ENCODE data around the gene SETD5.

DNA sequence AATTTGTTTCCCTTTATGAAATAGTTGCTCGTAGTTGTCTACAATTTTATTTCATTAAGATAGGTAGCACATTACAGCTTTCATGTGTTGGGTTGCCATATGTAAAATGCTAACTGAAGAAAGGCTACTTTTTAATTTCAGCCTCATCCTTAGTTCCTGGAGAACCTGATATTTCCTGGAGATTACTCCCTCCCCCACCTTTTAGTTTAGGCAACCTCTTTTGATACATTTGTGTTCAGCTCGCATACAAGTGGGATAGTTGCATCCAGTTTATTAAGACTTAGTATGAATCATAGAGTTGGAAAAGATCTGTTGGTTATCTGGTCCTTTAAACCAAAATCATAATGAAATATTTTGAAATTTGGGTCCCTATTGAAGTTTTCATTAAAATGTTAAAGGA is 6.0 kb downstream of the SETD5 start:
- TF ChIP-seq, protein P1, sequence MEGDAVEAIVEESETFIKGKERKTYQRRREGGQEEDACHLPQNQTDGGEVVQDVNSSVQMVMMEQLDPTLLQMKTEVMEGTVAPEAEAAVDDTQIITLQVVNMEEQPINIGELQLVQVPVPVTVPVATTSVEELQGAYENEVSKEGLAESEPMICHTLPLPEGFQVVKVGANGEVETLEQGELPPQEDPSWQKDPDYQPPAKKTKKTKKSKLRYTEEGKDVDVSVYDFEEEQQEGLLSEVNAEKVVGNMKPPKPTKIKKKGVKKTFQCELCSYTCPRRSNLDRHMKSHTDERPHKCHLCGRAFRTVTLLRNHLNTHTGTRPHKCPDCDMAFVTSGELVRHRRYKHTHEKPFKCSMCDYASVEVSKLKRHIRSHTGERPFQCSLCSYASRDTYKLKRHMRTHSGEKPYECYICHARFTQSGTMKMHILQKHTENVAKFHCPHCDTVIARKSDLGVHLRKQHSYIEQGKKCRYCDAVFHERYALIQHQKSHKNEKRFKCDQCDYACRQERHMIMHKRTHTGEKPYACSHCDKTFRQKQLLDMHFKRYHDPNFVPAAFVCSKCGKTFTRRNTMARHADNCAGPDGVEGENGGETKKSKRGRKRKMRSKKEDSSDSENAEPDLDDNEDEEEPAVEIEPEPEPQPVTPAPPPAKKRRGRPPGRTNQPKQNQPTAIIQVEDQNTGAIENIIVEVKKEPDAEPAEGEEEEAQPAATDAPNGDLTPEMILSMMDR (IDR thresholded peaks at IDR 0.05): no peak
- no peak for TF ChIP-seq POLR2A (IDR thresholded peaks at IDR 0.05)

Measured in uterus (tissue), 2 donors.